HG02870 (cell line): ENCODE data around the gene HOXA6.

Experiments used
- ATAC-seq: cut with Tn5 transposase; IDR thresholded peaks from one replicate; pipeline ENCODE4 v1.9.1; 2021; ENCODE audit warnings: mild to moderate bottlenecking, moderate library complexity; ENCODE audit not compliant: unreplicated experiment

HOXA6 gene

GRCh38 chr7:27152816-27153442 is 5.4 kb upstream of the HOXA6 start:
- no peak for ATAC-seq

GRCh38 chr7:27151931-27152815 is 4.6 kb upstream of the HOXA6 start, which contains the start of gene HOXA3:
HOXA3 (minus strand) TSS chr7:27152583; CDS start chr7:27110640, 41,943 bp downstream.
- ATAC-seq: no peak

GRCh38 chr7:27151341-27151930 is 3.9 kb upstream of the HOXA6 start:
- ATAC-seq: no peak

- ATAC-seq: no peak
Measured at GRCh38 chr7:27150568-27151340, 3.2 kb upstream of the HOXA6 start.

GRCh38 chr7:27149842-27150567 is 2.4 kb upstream of the HOXA6 start:
- no peak for ATAC-seq

GRCh38 chr7:27148756-27149641 is 1.4 kb upstream of the HOXA6 start:
- no peak for ATAC-seq

GRCh38 chr7:27148031-27148755 is 619 bp upstream of the HOXA6 start:
- ATAC-seq: no peak

- ATAC-seq: no peak
Measured at GRCh38 chr7:27146491-27147198, 929 bp downstream of the HOXA6 start.

- no peak for ATAC-seq
Measured at GRCh38 chr7:27145914-27146412, 1.6 kb downstream of the HOXA6 start.

- ATAC-seq: no peak
Measured at GRCh38 chr7:27145165-27145913, 2.2 kb downstream of the HOXA6 start.

- no peak for ATAC-seq
Measured at GRCh38 chr7:27144781-27145164, 2.8 kb downstream of the HOXA6 start.

GRCh38 chr7:27143950-27144780 is 3.4 kb downstream of the HOXA6 start:
- ATAC-seq: no peak

GRCh38 chr7:27143023-27143949 is 4.3 kb downstream of the HOXA6 start, which contains the start of gene HOXA5:
HOXA5 (minus strand) TSS chr7:27143681; CDS start chr7:27143607, 74 bp downstream.
- ATAC-seq: no peak

- no peak for ATAC-seq
Measured at GRCh38 chr7:27142580-27143022, 5.0 kb downstream of the HOXA6 start.

- ATAC-seq: no peak
Measured at GRCh38 chr7:27141923-27142579, 5.5 kb downstream of the HOXA6 start.
